ENCODE results near the gene AUTS2.

AUTS2 gene

DNA sequence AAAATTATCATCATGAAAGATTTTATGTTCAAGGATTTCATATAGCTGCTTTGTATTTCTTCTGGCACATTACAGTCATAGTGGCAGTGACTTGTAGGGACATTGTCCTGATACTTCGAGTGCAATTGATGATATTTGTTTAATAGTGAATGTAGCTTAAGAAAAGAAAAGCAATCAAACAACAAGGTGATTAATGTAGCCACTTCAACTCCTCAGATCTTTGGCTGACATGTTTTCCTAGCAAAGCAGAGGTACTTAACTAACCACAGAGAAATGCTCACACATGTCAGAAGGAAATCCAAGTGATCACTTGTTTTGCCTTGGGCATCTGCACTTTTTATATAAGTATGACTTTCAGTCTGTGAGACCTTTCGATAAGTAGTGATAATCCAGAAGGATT lies 470.3 kb downstream of the AUTS2 start:
- DNase-seq (ENCODE audit: low spot score) = no peak

DNA sequence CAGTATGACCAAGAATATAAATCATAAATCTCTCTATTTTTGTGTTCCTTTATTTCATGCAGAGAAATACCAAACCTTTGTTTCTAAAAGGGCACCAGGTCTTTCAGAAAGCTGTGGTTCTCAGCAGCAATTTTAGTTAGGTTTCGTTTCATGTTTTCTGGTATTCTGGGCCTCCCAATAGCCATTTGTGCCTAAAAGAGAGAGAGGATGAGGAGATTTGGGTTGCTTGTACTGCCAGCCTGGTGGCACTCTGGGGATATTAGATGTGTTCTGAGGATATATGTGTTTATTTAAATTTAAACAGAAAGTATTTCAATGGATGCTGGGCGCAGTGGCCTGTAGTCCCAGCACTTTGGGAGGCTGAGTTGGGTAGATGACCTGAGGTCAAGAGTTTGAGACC lies 471.7 kb downstream of the AUTS2 start:
- no peak for DNase-seq (ENCODE audit: low spot score)

DNA sequence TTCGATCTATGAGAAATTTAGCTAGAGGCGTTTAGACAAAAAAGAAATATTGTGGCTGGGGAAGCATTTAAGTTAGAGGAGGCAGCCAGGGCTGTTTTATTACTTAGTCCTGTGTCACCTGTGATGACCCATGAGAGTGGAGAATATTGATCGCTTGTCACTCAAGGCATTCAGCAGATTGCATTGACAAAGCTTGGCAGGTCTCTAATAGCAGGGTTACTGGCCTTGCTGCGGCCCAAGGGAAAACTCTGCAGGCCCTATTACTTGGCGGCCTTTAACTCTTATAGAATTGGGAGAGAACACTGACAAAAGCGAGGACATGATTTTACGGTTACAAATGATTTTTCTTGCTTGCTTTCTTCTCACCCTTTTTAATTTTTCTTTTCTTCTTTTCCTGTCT lies 473.5 kb downstream of the AUTS2 start:
- DNase-seq (ENCODE audit: low spot score) = no peak

DNA sequence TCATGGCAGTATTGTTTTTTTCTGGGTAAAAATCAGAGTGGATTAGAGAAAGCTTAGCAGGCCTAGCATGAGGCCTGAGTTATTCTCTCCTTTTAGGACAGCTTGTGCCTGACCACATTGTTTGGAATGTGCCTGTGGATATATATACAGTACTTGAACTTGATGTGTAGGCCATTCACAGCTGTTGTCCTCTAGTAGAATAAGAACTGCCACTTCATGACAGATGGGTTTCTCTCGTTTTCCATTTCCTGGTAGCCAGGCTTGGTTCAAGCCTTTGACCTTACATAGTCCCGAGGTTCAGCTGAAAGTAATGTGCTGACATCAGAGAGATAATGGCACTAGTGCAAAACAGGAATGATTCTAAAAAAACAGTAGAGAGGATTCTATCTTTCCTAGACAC lies 473.9 kb downstream of the AUTS2 start:
- DNase-seq (ENCODE audit: low spot score) = no peak

DNA sequence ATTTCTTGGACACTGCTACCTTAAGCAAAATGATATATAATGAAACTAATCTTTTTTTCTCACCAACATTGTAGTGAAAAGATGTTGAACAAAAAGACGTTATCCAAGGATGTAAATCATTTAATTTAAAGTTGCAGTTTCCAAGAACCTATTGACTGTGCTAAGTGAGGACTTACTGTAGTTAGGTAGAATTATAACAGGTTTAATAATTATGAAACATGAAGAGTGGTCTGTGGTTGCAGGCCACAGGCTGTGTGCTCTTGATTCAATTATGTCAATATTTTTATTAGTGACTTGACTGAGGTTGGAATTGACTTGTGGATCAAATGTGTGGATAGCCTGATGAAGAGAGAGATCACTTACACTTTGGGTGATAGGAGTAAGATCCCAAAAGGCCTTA lies 478.1 kb downstream of the AUTS2 start:
- no peak for DNase-seq (ENCODE audit: low spot score)

DNA sequence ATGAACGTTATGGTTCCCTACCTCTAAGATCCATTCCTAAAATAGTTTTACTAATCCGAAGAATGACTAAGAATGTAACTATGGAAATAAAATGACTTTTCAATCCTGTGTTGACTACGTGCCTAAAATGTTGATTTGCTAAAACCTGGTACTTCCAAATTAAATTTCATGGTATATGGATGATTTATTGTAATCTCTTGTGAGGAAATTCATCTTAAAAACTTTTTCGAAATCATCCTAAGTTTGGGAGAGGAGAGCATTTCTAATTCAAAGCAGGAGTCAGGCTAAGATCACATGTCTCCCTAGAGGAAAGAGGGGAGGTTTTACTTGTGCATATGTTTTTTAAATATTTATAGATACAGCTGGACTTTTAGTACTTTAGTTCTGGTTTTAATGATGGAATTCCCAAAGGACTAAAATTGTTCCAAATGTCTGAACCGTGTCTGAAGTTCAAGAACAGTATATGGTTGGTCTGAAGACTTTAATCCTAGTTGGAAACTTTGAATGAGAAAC lies 483.9 kb downstream of the AUTS2 start:
- DNase-seq (ENCODE audit: low spot score) = no peak

DNA sequence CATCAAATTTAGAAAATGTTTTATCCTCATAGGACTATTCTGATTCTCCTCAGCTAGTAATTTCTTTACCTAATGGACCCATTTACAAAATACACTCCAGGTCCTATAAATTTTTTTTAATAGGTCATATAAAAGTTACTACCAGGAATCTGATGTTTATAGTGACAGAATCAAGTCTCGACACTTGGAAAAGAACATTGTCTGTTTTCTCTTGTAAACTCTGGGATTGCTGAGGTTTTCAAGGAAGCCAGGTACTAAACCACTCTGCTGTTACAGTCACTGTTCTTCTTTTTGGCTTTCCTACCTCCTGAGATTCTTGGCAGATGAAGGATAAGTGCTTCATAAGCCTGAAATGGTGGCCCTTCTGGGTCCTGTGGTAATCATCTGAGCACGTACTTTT lies 493.1 kb downstream of the AUTS2 start:
- no peak for DNase-seq (ENCODE audit: low spot score)

DNA sequence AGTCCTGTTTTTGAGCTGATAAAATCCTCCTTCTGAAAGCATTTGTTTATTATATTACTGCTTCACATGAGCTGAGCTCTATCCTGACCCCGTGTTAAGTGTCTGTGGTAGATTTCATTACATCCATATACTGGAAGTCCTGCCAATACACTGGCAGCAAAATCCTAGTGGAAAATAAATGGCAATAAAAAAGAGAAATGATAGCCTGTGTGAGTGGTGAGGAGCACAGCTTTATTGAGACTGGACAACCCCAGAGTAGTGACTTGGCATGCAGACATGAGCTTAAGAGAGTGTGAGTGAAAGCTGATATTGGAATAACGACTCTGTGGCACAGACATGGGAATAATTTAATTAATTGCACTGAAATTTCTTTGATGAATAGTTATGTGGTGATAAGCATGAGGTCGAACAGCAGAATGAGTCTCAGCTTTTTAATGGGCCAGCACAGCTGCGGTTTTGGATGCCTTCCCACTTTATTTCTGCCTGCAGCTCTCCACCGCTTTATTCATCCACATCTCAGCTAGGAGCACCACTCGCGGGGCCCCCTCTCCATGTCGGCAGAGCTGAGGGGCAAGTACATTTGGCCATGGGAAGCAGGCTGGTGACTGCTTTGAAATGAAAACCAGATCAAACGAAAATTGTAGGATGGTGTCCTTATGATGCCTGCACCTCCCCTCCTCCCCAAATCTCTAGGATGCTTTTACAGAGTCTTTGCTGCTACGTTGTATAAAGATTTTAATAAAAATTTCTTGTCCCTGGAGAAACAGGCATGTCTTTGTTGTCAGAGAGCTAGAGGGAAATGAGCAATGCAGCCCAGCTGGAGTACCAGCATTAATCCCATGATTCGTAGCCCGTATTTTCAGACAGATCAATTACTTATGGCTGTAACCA lies 494.3 kb downstream of the AUTS2 start:
- no peak for DNase-seq (ENCODE audit: low spot score)

DNA sequence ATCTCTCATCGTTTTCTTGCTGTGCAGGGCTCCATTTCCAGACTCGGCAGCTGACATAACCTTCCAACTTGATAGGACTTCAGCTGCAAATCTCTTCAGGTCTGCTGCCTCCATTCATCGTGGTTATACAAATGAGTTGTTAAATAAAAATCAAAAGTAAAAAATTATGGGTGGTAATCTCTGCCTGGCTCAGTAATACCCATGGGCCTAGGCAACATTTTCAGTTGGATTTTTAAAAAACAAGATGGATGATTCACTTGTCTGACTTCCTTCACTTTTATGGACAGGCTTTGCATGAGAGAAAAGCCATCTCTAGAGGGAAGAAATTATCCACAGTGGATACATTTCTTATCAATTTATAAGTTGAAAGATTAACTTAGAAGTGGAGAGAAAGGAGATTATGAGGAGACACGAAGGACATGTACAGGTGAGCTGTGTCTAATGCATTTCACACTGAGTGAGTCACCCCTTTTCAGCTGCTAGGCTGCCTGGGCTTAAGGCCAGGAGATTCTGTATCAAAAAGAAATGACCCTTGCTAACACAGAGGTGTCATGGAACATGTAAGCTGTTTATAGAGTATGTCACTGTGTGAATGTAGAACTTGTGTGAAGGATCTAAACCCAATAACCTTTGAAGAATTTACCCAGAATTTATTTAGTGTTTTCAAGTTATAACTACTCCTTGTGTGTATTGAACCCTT lies 495.1 kb downstream of the AUTS2 start:
- DNase-seq (ENCODE audit: low spot score) = no peak

DNA sequence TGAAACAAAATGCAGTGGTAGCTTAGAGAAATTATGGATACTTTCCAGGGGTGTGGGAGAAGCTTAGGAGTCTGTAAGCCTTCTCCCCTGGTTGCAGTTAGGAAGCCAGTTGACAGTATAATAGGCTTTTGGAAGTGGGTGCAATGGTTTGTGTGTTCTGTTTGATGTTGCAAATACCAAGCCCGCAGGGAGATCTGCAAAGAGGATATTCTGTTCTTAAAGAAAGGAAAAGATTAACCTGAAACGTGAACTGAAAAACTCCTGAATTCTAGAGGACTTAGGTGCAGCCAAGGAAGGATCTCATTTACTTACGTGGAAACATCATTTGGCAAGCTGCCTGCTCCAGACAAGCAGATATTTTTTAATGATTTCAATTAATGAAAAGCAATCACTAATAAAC lies 496.6 kb downstream of the AUTS2 start:
- no peak for DNase-seq (ENCODE audit: low spot score)

DNA sequence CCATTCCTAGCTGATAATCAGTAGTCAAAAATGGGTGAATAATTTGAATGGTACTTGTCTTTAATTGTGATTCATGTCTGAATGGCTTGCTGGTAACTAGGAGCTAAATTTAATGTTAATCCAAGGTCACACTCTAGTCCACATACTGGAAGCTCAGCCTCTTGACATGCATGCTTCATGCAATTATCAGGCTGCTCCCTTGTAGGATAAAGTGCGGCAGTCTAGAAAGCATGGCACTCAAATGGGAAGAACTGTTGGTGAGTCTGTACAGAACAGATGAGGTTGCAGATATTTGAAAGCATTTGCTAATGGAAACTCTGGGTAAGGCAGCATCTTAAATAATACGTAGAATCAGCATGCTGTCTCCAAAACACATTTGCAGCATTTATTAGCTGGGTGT lies 499.4 kb downstream of the AUTS2 start:
- no peak for DNase-seq (ENCODE audit: low spot score)

DNA sequence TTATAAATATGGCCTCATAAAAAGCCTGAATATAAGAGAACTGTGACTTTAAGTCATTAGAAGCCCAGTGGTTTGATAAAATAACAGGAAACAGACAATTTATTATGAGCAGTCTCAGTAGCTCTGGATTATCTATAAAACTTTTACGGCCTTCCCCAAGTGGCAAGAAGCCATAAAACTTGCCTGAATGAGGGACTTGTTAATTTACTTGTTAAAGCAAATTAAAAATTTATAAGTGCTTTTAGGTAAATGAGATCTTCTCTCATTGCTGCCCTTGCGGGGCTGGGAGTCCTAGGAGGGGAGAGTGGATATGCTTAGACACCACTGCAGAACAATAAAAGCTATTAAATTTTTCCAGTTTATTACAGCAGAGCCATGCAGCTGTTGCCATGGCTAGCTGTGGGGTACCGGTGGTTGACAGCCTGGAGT lies 499.9 kb downstream of the AUTS2 start:
- no peak for DNase-seq (ENCODE audit: low spot score)

DNA sequence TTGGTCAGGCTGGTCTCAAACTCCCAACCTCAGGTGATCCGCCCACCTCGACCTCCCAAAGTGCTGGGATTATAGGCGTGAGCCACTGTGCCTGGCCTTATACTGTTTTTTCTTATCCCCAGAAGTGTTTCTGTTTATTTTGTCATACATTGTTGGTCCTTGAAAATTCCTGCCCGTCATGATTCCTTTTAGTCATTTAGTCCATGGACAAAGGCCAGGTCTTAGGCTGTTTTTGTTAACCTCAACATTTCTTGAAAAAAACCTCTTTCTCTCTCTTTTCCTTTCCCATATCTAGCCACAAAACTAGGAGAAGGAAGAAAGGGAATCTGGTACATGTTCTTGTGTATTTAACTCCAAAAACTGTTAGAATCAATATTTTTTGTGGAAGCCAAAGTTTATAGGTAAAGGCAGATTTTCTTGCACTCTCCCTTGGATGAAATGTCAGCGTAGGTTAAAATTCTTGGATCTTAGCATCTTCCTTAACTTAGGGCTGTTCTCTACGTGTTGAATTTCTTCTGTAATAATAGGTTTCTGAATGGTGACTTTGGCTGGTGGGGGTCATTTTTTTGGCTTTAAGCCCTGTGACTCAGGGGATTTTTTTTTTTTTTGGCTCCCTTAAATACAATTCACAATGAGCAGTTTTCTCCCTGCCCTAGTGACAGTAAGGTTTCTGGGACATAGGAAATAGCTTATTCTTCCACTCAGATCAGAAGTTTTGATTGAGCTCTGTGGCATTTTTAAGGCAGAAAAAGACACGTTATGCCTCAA lies 500.8 kb downstream of the AUTS2 start:
- no peak for DNase-seq (ENCODE audit: low spot score)

DNA sequence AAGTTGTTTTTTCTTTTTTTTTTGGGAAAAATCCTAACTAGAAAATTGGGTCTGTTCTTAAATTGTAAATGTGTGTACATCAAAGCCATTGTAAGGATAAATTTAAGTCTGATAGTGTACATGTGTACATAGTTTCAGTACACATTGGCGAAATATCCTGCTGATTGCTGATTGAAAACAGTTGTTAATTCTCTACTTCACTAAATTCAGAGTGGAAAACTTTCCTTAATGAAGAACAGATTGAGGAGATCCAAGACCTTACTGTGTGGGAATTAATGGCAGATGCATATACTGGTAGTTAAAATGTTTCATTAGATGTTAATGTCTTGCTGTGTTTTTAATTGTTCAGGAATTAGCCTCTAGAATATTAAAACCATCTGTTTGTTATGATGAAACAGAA lies 506.0 kb downstream of the AUTS2 start:
- no peak for DNase-seq (ENCODE audit: low spot score)

DNA sequence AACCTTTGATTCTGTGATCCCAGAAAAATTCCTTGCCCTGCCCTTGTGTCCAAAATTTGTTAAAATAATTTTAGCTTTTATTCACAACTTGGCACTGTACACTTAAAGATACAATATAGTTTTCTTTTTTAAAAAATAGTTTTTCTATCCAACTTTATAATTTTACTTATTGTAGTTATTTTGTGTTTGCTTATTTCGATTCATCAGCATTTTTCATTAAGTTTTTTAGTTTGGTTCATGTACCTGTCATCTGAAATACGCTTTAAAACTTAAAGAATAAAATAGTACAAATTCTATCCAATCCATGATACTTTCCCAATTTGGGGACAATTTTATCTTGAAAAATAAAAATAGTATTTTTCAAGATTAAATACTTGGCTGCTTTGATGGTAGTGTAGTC lies 514.8 kb downstream of the AUTS2 start:
- no peak for DNase-seq (ENCODE audit: low spot score)

DNA sequence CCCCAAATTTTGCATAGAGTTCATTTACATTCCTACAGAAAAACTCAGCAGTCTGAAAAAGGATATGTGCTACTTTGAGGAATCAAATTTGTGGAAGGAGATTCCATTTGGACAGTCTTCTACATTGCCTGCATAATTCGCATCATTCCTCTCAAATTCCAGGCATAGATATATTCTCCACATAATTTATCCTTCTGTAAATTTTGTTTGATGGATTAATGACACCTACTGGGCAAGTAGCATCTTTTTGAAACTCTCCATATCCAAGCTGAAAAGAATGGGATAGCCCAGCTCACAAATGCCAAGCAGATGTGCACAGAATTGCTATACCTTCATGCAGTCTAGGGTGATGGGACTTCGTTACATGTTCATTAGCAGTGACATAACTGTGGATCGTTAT lies 515.3 kb downstream of the AUTS2 start:
- no peak for DNase-seq (ENCODE audit: low spot score)

DNA sequence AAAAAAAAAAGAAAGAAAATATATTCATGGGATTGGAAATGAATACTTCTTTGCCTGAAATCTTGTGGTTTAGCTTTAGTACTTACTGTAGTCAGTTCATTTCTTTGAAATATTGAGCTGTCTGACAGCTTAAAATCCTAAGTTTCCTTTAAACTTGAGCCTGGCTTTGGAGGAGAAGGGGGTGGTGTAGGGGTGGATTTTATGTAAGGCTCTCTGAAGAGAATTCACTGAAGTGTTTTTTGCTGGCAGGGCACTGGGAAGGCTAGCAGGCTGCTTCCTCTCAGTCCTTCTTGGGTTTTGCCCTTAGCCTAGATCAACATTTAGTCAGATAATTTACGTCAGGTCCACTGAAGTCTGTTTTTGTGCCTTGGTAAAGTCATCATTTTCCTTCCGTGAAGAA lies 516.5 kb downstream of the AUTS2 start:
- DNase-seq (ENCODE audit: low spot score) = no peak

DNA sequence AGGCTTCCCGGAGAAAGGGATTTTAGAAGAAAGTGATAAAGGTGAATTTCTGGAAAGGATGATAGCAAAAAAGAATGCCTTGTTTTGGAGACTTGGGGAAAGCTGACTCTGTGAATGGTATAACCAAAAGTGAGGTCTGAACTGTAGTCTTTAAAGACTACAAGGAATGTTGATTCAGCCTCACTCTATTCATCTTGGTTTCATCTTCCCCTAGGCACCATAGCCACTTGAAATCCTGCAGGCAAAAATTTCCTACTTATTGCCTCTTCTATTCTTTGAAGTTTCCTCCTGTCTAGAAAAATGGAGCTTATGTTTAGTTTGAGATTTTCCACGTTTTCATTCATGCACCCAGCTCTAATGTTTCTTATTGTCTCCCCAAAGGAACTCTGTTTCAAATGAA lies 518.0 kb downstream of the AUTS2 start:
- no peak for DNase-seq (ENCODE audit: low spot score)

DNA sequence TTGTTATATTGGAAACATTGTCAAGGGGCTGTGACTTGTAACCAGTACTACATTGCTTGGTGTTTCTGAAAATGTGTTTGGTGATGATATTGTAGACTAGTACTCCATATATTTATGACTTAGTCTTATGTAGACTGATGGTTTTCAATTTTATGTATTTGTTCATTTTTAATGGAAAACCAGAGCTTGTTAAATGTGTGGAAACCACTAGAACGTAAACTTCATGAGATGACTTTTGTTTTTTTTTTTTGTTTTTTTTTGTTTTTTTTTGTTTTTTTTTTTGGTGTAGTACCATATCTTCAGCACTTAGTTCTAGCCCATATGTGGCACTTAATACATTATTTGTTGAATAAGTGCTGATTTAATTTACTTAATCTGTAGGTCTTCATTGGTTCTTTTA lies 518.6 kb downstream of the AUTS2 start:
- DNase-seq (ENCODE audit: low spot score) = no peak

DNA sequence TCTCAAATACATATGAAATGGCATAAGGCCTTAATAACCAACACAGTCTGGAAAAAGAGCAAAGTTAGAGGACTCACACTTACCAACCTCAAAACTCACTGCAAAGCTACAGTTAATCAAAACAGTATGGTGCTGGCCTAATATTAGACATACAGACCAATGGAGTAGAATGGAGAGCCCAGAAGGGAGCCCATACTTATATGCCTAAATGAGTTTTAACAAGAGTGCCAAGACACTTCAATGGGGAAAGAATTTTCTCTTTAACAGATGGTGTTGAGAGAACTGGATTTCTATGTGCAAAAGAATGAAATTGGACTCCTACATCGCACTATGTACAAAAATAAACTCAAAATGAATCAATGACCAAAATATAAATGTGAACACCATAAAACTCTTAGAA lies 522.6 kb downstream of the AUTS2 start:
- DNase-seq (ENCODE audit: low spot score) = no peak

DNA sequence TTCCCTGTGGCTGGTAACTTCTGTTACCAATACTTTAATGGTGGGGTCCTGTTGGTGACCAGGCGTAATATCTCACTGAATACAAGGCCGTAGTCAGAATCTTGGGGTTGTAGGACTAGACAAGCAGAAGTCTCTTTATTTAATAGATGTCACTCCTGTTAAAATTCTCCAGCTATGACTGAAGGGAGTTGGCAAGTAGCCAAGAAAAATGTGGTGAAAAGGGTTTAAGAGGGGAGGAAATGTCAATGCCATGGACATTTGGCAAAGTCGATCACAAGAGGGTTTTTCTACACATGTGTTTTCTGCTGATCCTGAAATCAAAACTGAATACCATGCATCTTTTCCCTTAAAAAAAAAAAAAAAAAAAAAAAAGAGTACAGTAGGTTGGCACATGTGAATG lies 533.5 kb downstream of the AUTS2 start:
- no peak for DNase-seq (ENCODE audit: low spot score)

DNA sequence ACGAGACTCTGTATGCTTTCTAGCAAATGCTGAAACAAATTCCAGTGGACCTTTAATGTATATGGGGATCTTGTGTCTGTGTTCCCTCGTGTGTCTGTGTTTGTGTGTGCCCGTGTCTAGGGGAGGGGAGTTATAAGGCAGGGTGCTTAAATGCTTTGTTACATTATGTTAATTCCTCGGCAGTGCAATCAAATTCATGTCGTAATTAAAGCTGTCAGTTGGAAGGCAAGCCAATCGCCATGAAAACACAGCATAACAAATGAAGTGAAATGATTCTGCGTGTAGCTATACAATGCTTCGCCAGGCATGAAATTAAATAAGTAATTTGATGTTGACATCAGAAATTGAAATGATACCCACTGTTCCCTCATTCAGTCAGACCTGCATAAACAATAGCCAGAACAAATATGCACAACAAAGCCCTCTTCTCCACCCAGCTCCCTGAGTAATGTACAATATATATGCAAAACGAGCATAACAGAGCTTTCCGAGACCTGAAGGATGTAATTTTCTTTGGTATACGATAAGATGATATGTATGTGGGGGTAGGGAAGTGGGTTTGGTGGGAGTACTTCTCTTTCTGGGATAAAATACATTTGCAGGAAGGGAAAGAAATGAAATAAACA lies 534.1 kb downstream of the AUTS2 start:
- no peak for DNase-seq (ENCODE audit: low spot score)

Data from germinal center (tissue), 1 donor.